HFFc6 (cell line): ENCODE data around the gene TMEM176B. TPM values are rescaled to one million over a fixed set of nuclear protein-coding genes. Genes with fewer than 3 reads are reported as not detected.

Experiments
- DNase-seq: peaks from one replicate; pipeline ENCODE4 v3.0.0-alpha.2; 2018
- H3K27ac Mint-ChIP-seq: 2 replicates; pipeline ENCODE4 v1.8.0; 2020; ENCODE audit warnings: mild to moderate bottlenecking, mixed read lengths
- H3K27me3 Mint-ChIP-seq: 2 replicates; pipeline ENCODE4 v1.8.0; 2021; ENCODE audit warnings: mild to moderate bottlenecking, moderate library complexity, mixed read lengths; ENCODE audit not compliant: insufficient read depth
- H3K36me3 Mint-ChIP-seq: 2 replicates; pipeline ENCODE4 v1.8.0; 2021; ENCODE audit warnings: low read depth, mixed read lengths
- H3K4me1 Mint-ChIP-seq: 2 replicates; pipeline ENCODE4 v1.8.0; 2020; ENCODE audit warnings: low read depth, mixed read lengths
- H3K4me3 Mint-ChIP-seq: 2 replicates; pipeline ENCODE4 v1.8.0; 2020; ENCODE audit warnings: mild to moderate bottlenecking, moderate library complexity, mixed read lengths
- H3K9me3 Mint-ChIP-seq: 2 replicates; pipeline ENCODE4 v1.8.0; 2020; ENCODE audit warnings: mild to moderate bottlenecking, mixed read lengths
- long read RNA-seq: library from polyadenylated mRNA; unstranded; transcript quantifications from one replicate; pipeline ENCODE4 v2.0.0, GENCODE V29; 2019
- total RNA-seq, 6 experiments: library from RNA; stranded (reverse); fragmentation: NEBNext Ultra II Directional; extraction: Animal tissue kit (Norgen Biotek cat#: 25700); gene quantifications; 2 replicates in 1 of 6; 3 replicates in 5 of 6; pipeline ENCODE4 v1.2.3, GENCODE V29; 2021
- TF ChIP-seq, protein P1 (sequence below): fragments of 200-600 bp; sonication (generic); IDR thresholded peaks from 2 replicates; pipeline ENCODE4 v1.5.0; 2021; ENCODE audit warnings: antibody characterized with exemption, mild to moderate bottlenecking

The TMEM176B gene
- not detected for total RNA-seq
- long read RNA-seq = 0 reads

DNA sequence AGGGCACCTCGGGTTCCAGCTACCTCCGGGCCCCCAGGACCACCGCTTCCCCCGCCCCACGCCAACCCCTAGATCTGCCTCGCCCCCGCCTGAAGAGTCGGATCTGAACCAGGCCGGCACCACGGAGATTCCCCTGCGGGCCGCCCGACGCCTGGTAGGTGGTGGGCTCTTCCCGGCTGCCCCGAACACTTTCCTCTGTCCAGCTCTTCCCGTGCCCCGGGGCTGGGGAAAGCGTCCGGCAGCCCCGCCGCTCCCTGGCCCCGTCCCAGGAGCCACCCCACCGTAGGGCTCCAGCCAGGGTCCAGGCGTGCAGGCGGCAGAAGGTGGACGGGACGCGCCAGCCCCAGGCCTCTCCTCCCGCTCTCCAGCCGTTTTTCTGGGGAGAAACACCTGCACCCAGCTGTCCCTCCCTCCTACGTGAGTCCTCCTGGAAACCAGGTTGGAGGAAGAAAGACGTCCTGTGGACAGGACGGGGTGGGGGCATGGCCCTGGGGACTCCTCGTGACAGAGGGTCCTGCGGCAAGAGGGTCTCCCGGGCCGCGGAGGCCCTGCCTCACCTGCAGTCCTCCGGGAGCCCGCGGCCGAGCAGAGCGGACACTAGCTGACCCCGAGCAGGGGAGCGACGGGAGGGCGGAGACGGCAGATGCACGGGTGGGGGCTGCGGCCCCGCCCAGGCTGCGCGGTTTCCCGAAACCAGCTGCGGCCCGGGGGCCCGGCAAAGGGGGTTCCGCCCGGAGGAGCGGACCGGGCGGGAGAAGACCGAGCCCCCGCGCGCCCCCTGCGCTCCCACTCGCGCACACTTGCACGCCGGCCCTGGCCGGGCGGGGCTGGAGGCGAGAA lies at the start of gene TMEM176B:
Gene TMEM176B (minus strand): TSS at position 624 of the 840 bp plus-strand sequence. CDS start 3,795 bp downstream, outside the sequence.
- Mint-ChIP-seq H3K4me1 (no peaks in the 10 kb centered on the region), H3K9me3 (no peaks in the 10 kb centered on the region; the same call in 1 of the 2 replicates), H3K36me3 (no peaks in the 10 kb centered on the region), H3K27me3 (peaks cover 10% of the 10 kb centered on the region), H3K4me3 (no peak within 1 kb of the TSS), H3K27ac (no peak within 1 kb of the TSS)
- TF ChIP-seq, protein P1, sequence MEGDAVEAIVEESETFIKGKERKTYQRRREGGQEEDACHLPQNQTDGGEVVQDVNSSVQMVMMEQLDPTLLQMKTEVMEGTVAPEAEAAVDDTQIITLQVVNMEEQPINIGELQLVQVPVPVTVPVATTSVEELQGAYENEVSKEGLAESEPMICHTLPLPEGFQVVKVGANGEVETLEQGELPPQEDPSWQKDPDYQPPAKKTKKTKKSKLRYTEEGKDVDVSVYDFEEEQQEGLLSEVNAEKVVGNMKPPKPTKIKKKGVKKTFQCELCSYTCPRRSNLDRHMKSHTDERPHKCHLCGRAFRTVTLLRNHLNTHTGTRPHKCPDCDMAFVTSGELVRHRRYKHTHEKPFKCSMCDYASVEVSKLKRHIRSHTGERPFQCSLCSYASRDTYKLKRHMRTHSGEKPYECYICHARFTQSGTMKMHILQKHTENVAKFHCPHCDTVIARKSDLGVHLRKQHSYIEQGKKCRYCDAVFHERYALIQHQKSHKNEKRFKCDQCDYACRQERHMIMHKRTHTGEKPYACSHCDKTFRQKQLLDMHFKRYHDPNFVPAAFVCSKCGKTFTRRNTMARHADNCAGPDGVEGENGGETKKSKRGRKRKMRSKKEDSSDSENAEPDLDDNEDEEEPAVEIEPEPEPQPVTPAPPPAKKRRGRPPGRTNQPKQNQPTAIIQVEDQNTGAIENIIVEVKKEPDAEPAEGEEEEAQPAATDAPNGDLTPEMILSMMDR = no peak
- no peak for DNase-seq

DNA sequence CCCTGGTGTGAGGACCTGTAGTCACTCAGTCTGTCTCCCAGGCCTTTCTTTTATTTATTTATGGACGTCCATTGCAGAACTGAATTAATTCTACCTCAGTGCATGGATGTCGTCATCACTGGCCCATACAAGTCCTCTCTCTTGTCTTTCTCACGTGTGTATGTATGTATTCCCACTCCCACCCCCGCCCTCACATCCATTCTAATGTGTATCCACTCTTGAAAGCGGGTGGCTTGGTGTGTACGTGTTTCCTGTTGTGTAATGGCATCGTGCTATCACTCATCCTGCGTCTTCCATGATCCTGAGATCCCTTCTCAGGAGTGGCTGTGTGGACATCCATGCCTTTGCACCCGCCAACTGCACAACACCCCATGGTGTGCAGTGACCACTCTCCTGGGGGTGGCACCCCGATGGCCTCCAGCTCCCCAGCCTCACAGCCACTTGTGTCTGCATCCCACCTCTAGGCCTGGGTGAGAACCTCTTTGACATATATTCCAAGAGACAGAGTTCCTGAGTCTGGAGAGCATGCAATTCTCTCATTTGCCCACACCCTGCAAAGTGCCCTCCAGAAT lies 49.1 kb upstream of the TMEM176B start:
- H3K4me1 Mint-ChIP-seq = no peaks in the 10 kb centered on the region
- H3K27ac Mint-ChIP-seq = no peak overlapping the region
- no peak overlapping the region for H3K4me3 Mint-ChIP-seq
- TF ChIP-seq, protein P1 = no peak
- H3K36me3 Mint-ChIP-seq = no peaks in the 10 kb centered on the region
- no peaks in the 10 kb centered on the region for H3K9me3 Mint-ChIP-seq
- no peak for DNase-seq
- peaks cover 13% of the 10 kb centered on the region for H3K27me3 Mint-ChIP-seq

DNA sequence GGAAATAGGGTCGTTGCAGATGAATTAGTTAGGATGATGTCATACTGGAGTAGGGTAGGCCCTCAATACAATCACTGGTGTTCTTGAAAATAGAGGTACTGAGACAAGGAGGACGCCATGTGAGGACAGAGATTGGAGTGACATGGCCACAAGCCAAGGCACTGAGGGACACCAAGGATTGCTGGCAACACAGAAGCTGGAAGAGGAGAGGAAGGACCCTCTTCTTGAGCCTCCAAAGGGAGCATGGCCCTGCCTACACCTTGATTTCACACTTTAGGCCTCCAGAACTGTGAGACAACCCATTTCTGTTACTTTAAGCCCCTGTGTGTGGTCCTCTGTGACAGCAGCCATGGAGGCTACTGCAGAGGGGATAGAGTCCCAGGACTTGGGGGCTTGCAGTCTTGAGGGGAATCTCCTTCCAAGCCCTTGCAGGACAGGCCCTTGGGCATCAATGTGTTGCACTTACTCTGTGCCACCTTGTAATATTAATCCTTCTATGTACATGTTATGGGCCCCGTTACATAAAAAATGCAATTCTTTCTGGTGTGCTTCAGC lies 48.5 kb upstream of the TMEM176B start:
- no peaks in the 10 kb centered on the region for H3K4me1 Mint-ChIP-seq

DNA sequence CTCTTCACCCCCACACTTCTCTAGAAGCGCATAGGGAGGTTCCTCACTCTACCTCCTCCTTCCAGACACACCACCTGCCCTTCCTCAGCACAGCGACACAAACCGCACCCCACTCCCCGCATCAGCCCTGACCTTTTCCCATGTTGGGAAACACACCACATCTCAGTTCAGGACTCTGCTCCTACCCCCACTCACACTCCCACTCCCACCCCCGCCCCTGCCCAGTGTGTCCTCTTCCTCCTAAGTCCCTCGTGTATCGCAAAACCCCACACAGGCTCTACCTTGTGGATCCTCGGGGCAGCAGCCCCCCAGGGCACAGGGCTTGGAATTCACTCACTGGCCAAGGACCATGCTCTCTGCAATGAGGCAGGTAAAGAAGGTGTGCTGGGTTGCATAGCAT lies 47.9 kb upstream of the TMEM176B start:
- H3K27ac Mint-ChIP-seq = no peak overlapping the region
- peaks cover 13% of the 10 kb centered on the region for H3K27me3 Mint-ChIP-seq

More for the DNA sequence above, 48.5 kb upstream of the TMEM176B start:
- Mint-ChIP-seq H3K9me3 (no peaks in the 10 kb centered on the region), H3K27ac (no peak overlapping the region), H3K27me3 (peaks cover 13% of the 10 kb centered on the region), H3K36me3 (no peaks in the 10 kb centered on the region), H3K4me3 (no peak overlapping the region)
- TF ChIP-seq, protein P1 = no peak
- DNase-seq = no peak

DNA sequence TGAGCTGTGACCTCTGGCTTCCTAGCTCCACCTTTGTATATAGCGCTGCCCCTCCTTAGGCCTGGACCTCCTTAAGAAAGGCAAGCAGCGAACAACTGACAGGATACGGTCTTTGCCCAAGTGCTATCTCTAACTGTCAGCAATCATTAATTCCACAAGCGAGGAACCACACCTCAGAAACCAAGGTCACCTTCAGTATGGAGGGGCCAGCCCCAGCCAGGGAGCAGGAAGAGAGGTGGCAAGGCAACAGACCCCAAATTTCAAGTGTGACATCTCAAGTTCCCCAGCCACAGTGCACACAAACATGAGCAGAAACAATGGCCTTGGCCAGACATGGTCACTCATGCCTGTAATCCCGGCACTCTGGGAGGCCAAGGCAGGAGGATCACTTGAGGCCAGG lies 47.4 kb upstream of the TMEM176B start:
- H3K4me1 Mint-ChIP-seq = no peaks in the 10 kb centered on the region
- peaks cover 12% of the 10 kb centered on the region for H3K27me3 Mint-ChIP-seq
- TF ChIP-seq, protein P1 = no peak
- H3K4me3 Mint-ChIP-seq = no peak overlapping the region
- no peaks in the 10 kb centered on the region for H3K9me3 Mint-ChIP-seq
- no peaks in the 10 kb centered on the region for H3K36me3 Mint-ChIP-seq
- no peak overlapping the region for H3K27ac Mint-ChIP-seq
- no peak for DNase-seq

More for the DNA sequence above, 47.9 kb upstream of the TMEM176B start:
- H3K4me3 Mint-ChIP-seq = no peak overlapping the region
- H3K4me1 Mint-ChIP-seq = no peaks in the 10 kb centered on the region
- H3K9me3 Mint-ChIP-seq = no peaks in the 10 kb centered on the region
- DNase-seq = no peak
- no peaks in the 10 kb centered on the region for H3K36me3 Mint-ChIP-seq
- TF ChIP-seq, protein P1 = no peak
